HG03571 (cell line): ENCODE results near the gene SMARCC1.

Source experiments
- ATAC-seq: cut with Tn5 transposase; IDR thresholded peaks from one replicate; pipeline ENCODE4 v1.9.1; 2021; ENCODE audit not compliant: unreplicated experiment

The SMARCC1 gene

DNA sequence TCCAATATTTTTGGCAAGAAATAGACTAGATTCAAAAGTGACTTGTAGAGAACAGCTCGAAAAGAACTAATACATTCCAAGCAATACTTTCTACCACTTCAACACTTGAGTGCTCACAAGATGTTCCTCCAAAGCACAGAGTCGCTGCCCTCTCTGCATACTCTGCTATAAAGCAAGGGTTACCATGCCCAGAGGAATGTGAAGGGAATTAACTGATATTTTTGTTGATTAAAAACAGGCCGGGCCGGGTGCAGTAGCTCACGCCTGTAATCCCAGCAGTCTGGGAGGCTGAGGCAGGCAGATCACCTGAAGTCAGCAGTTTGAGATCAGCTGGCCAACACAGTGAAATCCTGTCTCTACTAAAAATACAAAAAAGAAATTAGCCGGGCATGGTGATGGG is 145.5 kb downstream of the SMARCC1 start:
- no peak for ATAC-seq

DNA sequence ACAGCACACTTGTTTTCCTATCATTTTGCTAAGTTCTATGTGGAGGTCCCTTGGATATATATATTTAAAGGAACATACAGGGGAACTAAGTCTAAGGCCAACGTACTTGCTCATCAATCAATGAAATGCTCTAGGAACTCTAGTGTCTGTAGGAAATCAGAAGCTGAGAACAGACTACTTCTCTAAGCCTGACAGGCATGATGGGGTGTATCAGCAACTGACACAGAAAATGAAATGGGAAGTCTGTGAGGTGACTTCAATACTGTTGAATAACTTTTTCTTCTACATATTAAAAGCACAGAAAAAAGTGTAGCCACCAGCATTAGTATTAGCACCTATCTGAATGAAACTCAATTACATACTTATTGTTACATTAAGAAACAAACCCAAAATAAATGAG is 146.2 kb downstream of the SMARCC1 start:
- no peak for ATAC-seq

DNA sequence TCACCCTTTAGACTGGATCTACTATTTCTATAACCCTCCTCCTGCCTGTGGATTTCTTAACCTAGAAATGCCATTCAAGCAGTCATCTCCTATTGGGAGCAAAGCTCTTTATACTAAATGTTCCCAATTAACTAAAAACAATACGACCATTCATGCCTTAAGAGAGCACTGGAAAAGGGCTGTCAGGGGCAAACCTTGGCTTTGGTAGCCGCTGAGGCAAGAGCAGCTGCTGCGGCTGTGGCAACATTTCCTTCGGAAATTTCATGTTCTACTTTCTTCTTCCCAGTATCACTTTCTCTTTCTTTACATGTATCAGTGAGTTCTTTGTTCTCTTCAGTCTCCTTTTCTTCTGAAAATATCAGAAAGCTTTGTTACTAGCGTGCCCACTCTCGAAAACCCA is 146.7 kb downstream of the SMARCC1 start:
- no peak for ATAC-seq

DNA sequence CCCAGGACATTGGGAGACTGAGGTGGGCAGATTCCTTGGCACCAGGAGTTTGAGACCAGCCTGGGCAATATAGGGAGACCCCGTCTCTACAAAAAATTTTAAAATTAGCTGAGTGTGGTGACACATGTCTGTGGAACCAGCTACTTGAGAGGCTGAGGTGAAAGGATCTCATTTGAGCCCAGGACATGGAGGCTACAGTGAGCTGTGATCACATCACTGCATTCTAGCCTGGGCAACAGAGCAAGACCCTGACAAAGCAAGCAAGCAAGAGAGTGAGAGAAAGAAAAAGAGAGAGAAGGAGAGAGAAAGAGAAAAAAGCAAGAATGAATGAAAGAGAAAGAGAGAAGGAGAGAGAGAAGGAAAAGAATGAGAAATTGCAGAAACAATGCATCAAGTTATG is 150.9 kb downstream of the SMARCC1 start:
- ATAC-seq = no peak

DNA sequence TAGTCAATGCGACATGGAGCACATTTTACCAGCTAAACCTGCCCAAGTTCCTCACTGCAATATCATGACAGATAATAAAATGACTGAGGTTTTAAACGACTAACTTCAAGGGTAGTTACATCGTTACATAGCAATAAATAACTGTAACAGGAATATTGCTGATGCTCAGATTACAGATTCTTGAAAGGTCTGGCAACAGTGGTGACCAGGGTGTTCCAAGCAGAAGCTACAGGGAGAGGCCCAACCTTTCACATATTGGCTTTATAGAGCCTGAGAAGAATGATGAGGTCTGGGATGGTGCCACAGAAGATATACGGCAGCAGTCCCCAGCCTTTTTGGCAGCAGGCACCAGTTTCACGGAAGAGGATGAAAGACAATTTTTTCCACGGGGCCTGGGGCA is 151.9 kb downstream of the SMARCC1 start:
- no peak for ATAC-seq

DNA sequence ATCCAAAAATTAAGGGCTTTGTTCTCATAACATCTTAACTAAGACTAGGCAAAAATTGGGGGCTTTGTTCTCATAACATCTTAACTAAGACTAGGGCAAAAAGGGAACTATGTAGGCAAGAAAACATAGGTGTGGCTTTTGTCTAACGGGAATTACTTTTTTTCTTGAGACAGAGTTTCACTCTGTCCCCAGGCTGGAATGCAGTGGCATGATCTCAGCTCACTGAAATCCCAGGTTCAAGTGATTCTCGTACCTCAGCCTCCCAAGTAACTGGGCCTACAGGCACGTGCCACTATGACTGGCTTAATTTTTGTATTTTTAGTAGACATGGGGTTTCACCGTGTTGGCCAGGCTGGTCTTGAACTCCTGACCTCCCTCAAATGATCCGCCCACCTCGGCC is 153.3 kb downstream of the SMARCC1 start:
- no peak for ATAC-seq

DNA sequence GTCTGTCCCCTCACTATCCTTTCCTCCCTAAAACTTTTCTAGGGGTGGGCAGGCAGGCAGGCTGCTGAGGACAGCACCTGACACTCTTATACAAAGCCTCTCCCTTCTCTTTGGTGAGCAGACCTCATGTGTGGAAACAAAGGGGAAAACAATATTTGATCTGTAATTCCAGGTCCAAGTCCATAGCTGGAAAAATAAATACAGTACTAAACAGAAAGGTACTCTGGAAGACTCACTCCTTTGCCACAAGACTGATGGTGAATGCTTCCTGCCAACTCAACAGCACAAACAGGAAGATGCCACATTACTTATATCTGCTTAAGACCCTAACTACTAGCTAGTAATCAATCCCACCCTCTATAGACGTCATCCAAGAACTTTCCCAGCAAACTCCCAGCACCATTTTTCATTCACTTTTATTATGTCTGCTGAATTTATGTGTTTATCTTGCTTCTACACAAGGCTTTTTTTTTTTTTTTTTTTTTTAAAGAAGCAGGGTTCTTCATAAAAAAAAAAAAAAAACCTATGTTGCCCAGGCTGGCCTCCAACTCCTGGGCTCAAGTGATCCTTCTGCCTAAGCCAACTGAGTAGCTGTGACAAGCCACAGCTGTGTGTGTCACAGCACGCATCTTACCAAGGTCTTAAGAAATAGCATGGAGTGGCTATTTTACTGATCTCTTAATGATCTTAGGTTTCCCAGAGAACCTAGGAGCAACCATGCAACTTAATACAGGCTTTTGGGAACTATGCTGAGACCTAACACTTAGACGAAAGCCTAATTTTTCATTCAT is 158.8 kb downstream of the SMARCC1 start:
- no peak for ATAC-seq

DNA sequence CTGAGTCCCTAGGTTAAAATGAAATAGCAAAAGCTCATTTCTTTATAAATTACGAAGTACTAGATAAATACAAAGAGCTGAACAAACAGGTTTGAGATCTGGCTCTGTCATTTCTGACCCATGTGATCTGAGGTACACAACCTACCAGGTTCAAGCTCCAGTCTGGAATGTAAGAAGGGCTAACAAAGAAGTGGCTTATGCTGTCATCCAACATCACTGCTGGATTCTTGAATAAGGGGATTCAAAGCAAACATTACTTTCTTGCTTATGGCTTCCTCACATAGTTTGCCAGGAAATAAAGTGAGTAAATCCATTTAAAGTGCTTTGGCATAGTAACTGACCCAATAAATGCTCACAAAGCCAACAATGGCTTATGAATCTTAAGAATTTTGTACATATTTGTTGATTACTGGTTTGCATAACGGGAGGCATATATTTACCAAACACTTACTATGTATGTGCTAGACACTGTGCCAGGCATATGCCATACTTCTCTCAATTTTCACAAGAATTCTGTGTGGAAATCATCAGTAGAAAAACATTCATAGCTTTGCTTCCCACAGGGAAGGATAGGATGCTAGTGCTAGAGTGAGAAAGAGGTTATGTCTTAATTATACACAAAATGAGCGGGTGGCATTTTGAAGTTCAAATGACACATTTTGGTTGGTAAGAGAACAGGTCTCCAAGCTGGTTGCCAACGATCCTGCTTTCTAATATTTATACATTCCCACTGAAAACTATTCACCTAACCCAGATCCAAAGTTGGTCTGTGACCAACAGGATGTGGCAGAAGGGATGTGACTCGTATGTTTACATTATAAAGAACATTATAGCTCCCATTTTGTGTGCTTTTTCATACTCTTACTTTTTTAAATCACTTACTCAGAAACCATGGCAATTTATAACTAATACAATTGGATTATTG is 164.3 kb downstream of the SMARCC1 start:
- no peak for ATAC-seq

DNA sequence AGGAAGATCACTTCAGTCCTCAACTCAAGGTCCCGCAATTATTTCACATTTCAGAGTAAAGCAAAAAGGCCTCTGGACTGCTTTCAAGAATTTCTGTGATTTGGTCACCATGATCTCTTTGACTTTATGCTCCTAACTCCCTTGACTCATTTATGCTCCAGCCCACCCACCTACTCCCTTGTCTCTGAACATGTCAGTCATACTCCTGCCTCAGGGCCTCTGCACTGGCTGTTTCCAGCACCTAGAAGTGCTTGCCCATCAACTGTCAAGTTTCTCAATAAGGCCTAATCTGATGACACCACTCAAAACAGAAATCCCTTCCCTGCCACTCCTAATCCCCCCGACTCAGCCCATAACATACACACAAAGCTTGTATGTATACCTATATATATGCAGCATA is 166.9 kb downstream of the SMARCC1 start:
- ATAC-seq = no peak

DNA sequence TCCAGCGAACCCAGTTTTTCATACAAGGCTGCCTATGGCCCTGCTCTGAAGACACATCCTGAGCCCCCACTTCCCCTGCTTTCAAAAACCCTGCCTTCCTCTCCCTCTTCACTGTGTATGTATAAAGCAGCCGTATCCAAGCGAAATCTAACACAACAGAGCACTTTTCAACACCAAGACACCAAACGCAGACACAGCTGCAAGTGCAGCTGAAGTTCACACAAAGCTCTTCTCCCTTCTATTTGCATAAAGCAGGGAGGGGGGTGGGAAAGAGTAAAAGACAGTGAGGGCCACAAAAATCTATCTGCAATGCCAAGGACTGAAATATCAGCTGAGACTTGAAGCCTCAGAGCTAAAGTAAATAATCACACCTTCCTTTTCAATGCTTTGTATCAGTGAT is 168.0 kb downstream of the SMARCC1 start:
- no peak for ATAC-seq

DNA sequence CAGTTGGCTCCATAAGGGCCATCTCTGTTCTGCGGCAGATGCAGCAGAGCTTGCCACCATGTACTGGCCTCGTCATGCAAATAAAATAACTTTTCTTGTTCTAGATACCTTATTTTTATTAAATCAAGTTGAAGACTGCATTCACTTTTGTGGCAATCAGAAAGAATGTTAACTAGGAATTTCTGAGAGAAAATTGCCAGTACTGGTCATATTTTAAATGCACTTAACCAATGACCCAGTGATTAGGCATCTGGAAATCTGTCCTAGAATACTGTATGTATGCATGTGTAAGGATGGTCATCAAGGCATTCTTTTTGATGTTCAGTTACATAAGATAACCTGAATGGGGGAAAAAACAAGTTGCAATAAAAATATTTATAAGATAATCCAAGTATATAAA is 168.8 kb downstream of the SMARCC1 start:
- ATAC-seq = no peak

DNA sequence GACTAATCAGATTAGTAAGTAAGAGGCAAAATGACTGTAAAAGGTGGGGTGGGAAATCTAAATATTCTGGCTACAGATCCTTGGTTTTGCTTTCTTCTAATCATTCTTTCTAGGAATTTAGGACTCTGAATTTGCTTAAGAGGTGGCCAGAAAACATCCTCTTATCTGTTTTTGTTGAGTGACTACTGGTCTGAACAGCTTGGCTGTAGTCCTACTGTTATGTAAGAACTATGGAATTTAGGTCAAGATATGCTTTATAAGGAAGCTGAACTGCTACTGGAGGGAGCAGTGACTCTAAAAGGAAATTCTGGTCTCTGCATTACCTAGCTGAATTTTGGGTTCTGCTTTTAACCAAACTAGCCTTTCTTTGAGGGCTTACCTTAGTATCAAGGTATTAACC is 169.5 kb downstream of the SMARCC1 start:
- ATAC-seq = no peak

DNA sequence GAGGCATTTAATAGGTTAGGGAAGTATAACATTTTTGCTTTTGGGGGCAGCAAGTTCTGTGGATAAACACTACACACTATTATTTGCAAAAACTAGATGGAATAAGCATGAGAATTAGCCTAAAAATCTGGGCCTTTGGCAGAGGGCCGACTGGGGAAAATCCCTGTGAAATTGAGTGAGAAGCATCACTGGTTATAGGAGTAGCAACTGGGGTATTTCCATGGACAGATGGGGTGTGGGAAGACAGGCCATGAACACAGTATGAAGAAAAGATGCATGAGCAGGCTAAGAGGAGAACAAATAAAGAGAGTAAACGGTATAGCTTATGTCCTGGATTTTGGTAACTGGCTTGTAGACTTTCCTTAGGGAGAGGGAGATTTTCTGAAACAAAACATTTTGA is 170.1 kb downstream of the SMARCC1 start:
- ATAC-seq = no peak

DNA sequence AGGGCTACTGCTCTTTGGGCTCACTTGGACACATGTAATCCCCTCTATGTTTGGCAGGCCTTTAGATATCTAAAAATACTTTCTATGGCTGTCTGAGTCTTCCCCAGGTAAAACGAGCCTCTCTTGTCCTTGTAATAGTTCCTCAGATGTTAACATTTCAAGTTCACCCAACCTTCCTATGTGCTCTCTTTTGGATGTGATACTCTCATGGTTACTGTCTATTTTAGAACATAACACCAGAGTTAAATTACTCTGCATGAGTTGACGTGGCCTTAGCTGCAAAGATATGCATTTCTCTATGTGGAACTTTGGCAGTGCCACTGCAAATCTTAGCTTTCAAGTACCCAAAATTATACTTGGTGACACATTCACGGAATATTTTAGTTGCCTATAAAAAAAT is 171.1 kb downstream of the SMARCC1 start:
- no peak for ATAC-seq

DNA sequence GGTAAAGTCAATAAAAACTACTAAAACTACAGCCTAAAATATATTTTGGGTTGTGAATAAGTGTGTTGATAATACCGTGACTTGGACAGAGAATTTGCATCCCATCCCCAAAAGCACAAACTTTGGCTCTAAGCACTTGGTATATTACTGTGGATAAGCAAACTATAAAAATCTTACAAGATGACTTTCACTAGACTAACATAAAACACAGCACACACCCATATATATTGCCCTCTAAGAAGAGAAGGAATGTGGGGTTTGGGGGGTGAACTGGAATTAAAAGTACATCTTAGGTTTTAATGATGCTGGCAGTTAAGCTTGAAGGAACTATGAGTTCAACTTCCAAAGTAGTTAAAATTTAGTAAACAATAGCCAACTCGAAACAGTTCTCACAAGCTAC is 174.4 kb downstream of the SMARCC1 start:
- ATAC-seq = no peak

DNA sequence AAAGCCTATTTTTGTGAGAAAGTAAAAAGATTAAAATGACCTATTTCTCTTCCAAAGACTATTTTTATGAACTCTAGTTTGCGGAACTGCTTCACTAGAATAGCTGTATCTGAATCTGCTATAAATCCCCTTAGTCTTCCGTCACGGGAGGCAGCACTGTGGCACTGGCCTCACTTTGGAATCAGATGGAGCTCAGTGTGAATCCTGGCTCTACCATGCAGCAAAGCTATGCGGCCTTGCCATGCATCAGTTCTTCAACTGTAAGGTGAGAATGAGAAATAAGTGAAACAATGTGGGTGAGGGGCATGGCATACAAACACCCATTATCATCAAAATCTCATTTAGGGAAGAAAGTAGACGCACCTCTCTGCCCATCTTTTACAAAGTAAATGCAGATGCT is 175.5 kb downstream of the SMARCC1 start:
- ATAC-seq = no peak

DNA sequence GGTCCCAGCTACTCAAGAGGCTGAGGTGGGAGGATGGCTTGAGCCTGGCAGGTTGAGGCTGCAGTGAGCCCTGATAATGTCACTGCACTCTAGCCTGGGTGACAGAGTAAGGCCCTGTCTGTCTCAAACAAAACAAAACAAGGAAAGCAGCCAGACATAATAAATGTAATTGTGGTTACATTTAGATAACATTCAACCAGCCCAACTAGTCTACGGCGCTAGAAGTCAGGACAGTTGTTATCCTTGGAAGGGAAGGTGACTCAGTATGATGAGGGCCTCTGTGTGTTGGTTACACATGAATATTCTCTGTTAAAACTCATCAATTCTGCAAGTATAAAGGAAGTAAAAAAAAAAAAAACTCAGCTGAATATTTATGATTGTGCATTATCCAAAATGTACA is 176.0 kb downstream of the SMARCC1 start:
- ATAC-seq = no peak

DNA sequence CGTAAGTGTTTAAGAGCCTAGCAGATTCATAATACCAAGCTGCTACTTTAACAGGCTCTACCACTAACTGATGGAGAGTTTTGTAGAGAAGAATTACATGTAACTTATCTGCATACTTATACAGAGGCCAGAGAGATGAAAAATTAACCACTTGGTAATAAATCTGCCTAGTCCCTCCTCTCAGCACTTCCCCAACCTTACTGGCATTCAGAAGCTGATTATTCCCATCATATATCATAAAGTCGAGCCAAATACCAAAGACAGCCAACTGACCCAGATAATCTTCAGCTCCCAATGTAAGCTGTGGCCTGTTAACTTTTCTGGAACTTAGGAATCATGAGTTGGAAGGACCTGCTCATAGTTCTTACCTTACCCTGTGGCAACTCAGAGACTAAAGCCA is 177.5 kb downstream of the SMARCC1 start:
- no peak for ATAC-seq

DNA sequence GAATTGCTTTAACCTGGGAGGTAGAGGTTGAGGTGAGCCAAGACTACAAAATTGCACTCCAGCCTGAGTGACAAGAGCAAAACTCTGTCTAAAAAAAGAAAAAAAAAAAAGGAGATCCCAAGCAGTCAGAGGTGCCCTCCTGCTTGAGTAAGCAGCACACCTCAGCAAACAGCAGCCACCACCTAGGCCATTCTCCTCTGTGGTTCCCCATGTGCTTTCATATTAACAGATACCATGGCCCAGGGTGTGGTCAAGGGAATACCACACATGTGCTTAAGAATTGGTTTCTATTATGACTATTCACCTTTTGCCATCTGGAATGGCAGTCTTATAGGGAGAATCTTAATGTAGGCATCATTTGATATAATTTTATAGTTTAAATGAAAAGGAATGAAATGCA is 178.4 kb downstream of the SMARCC1 start:
- no peak for ATAC-seq

DNA sequence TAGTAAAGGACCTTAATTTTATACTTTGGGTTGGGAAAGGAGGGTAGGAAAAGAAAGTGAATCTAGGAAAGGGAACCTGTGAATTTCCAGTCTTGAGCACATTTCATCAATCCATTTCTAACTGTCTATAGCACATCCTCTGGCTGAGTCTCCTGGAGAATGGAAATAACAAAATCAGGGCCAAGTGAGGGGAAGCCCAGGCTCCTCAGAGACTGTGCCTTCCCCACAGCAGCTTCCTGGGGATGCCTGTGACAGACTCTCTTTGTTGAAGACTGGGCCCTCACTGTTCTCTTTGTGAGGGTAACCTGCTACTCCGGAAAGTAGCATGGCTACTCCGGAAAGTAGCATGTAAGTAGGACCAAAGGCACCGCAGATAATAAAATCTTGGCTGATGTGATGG is 180.4 kb downstream of the SMARCC1 start:
- no peak for ATAC-seq

DNA sequence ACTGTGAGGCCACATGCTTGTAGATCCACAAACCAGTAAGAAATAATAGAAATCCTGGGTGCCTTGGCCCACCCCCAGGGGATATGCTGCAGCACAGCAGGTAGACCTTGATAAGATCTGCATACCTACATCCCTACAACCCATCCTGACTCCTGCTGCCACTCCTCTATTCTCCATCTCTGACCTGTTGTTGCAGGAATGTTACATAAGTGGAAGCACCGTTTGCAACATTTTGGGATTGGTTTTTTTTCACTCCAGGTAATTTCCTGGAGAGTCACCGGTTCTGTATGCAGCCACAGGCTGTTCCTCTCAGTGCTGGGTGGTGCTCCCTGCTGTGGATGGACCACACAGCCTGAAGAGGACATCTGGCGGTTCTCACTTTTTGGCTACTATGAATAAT is 186.9 kb downstream of the SMARCC1 start:
- no peak for ATAC-seq

DNA sequence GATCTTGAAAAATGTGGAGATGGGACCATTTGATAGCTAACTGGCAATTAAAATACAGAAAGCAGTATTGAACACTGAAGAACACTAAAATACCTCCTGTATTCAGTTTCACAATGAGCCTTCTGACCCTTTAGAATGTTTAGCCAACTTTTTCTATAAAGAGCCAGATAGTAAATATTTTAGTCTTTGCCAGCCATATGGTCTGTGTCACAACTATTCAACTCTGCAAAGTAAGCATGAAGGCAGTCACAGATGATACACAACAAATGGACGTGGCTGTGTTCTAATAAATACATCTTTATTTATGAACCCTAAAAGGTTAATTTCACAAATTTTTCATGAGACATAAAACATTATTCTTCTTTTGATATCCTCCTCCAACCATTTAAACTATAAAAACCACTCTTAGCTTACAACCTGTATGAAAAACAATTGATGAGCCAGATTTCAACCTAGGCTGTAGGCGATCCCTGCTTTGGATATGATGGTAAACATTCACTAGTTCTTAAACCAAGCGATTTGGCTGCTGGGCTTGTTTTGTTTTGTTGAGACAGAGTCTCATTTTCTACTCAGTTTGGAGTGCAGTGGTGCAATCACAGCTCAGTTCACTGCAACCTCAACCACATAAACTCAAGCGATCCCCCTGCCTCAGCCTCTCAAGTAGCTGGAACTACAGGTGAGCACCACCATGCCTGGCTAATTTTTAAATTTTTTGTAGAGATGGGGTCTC is 189.5 kb downstream of the SMARCC1 start:
- no peak for ATAC-seq
